Activated B cell treated with CpG ODN at 0.5 μM for 24 hours (primary cell): Measurements from ENCODE around the gene SIAE. TPM values are rescaled to one million over a fixed set of nuclear protein-coding genes. Genes with fewer than 3 reads are reported as not detected.

Source experiments
- ATAC-seq: fragments of 200-7000 bp; cut with Tn5 transposase; one replicate; pipeline ENCODE4 v1.10.0; 2021; ENCODE audit warnings: low read depth, mild to moderate bottlenecking, moderate library complexity
- CTCF ChIA-PET: fragments of 350-600 bp; sonication (Branson Sonifier 250); formaldehyde crosslinking; loops from one replicate; lab custom pipeline; 2021; ENCODE audit warnings: antibody characterized with exemption; lab: Charles Lee
- POLR2A ChIA-PET: fragments of 350-600 bp; sonication (Branson Sonifier 250); formaldehyde crosslinking; loops from one replicate; lab custom pipeline; 2021; ENCODE audit warnings: antibody characterized with exemption; lab: Charles Lee
- DNase-seq: peaks from one replicate; pipeline ENCODE4 v3.0.0; 2022
- H3K27ac Mint-ChIP-seq: one replicate; pipeline ENCODE4 v1.8.0; 2020; ENCODE audit warnings: mixed read lengths
- H3K27me3 Mint-ChIP-seq: one replicate; pipeline ENCODE4 v1.8.0; 2021; ENCODE audit warnings: mixed read lengths
- H3K36me3 Mint-ChIP-seq: one replicate; pipeline ENCODE4 v1.8.0; 2021; ENCODE audit warnings: low read depth, mixed read lengths
- H3K4me1 Mint-ChIP-seq: one replicate; pipeline ENCODE4 v1.8.0; 2021; ENCODE audit warnings: mixed read lengths
- H3K4me3 Mint-ChIP-seq: one replicate; pipeline ENCODE4 v1.8.0; 2020; ENCODE audit warnings: mild to moderate bottlenecking, mixed read lengths
- H3K9me3 Mint-ChIP-seq: one replicate; pipeline ENCODE4 v1.8.0; 2020; ENCODE audit warnings: mixed read lengths
- intact Hi-C: fragments of 100-400 bp; cut with micrococcal nuclease; formaldehyde crosslinking; loops from one replicate; pipeline ENCODE4 v1.15.1; 2024
- total RNA-seq: library from RNA; stranded (reverse); gene quantifications from 2 replicates; pipeline ENCODE4 v1.2.3, GENCODE V29; 2022
- TF ChIP-seq, protein P1 (sequence below): fragments of 200-600 bp; IDR thresholded peaks from one replicate; pipeline ENCODE4 v1.8.0; 2022; ENCODE audit warnings: antibody characterized with exemption, mild to moderate bottlenecking

SIAE gene
- total RNA-seq, 1 donor from 2014 or later: 3.4 TPM

- TF ChIP-seq, protein P1, sequence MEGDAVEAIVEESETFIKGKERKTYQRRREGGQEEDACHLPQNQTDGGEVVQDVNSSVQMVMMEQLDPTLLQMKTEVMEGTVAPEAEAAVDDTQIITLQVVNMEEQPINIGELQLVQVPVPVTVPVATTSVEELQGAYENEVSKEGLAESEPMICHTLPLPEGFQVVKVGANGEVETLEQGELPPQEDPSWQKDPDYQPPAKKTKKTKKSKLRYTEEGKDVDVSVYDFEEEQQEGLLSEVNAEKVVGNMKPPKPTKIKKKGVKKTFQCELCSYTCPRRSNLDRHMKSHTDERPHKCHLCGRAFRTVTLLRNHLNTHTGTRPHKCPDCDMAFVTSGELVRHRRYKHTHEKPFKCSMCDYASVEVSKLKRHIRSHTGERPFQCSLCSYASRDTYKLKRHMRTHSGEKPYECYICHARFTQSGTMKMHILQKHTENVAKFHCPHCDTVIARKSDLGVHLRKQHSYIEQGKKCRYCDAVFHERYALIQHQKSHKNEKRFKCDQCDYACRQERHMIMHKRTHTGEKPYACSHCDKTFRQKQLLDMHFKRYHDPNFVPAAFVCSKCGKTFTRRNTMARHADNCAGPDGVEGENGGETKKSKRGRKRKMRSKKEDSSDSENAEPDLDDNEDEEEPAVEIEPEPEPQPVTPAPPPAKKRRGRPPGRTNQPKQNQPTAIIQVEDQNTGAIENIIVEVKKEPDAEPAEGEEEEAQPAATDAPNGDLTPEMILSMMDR: no peak
- DNase-seq (no peak), ATAC-seq (no peak)
- no peaks in the 10 kb centered on the region for H3K4me1 Mint-ChIP-seq
- ChIA-PET CTCF (interaction anchor here (1.1 kb wide), 1 partner anchor 159 kb away, joined by 4 read pairs; no protein-coding TSS in a partner anchor), POLR2A (no interaction called here)
- H3K9me3 Mint-ChIP-seq: no peaks in the 10 kb centered on the region
- intact Hi-C loops: no loop called here
- H3K4me3 Mint-ChIP-seq: no peak overlapping the region
- no peaks in the 10 kb centered on the region for H3K27me3 Mint-ChIP-seq
- H3K27ac Mint-ChIP-seq: no peak overlapping the region
- peaks cover 41% of the 10 kb centered on the region for H3K36me3 Mint-ChIP-seq
Measured at GRCh38 chr11:124638500-124638899, 35.0 kb downstream of the SIAE start.

GRCh38 chr11:124635932-124636331, 37.6 kb downstream of the SIAE start:
- intact Hi-C loops: no loop called here
- Mint-ChIP-seq H3K4me3 (no peak overlapping the region), H3K27ac (no peak overlapping the region), H3K4me1 (no peaks in the 10 kb centered on the region), H3K27me3 (no peaks in the 10 kb centered on the region), H3K9me3 (no peaks in the 10 kb centered on the region), H3K36me3 (peaks cover 67% of the 10 kb centered on the region)
- POLR2A ChIA-PET: no interaction called here
- CTCF ChIA-PET: interaction anchor here (0.9 kb wide), 1 partner anchor 36 kb away, joined by 3 read pairs; no protein-coding TSS in a partner anchor
- ATAC-seq: no peak
- no peak for DNase-seq
- TF ChIP-seq, protein P1: no peak

- ChIA-PET CTCF (no interaction called here), POLR2A (no interaction called here)
- no peak overlapping the region for H3K4me3 Mint-ChIP-seq
- no peaks in the 10 kb centered on the region for H3K9me3 Mint-ChIP-seq
- H3K27ac Mint-ChIP-seq: no peak overlapping the region
- H3K4me1 Mint-ChIP-seq: no peaks in the 10 kb centered on the region
- no peak for DNase-seq
- peaks cover 83% of the 10 kb centered on the region for H3K36me3 Mint-ChIP-seq
- H3K27me3 Mint-ChIP-seq: no peaks in the 10 kb centered on the region
- ATAC-seq: no peak
- TF ChIP-seq, protein P1: no peak
- intact Hi-C loops: no loop called here
Measured at GRCh38 chr11:124633355-124633754, 40.2 kb downstream of the SIAE start.

DNA sequence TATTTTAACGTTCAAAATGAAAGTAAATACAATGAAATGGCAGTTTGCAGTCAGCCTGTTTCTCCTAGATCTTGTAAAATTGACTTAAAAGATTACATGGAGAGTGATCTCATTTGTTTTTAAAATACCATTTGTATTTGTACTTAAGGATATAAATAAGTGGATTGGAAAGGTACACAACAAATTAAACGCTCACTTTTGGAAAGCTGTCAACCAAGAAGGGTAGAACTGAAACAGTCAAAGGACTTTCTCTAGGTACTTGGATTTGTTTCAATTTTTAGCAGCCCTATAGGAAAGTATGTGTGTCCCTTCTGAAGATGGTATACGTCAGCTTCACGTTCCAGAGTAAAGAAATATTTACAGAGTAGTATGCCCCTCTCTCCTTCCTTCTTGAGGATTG, 43.6 kb downstream of the SIAE start:
- Mint-ChIP-seq H3K36me3 (peaks cover 84% of the 10 kb centered on the region), H3K4me3 (no peak overlapping the region), H3K9me3 (no peaks in the 10 kb centered on the region), H3K4me1 (peaks cover 7% of the 10 kb centered on the region), H3K27ac (no peak overlapping the region), H3K27me3 (no peaks in the 10 kb centered on the region)
- intact Hi-C loops: loop anchor here (10.0 kb wide), 2 partner anchors 445 to 895 kb away; no protein-coding TSS in a partner anchor
- no peak for ATAC-seq
- DNase-seq: no peak
- POLR2A ChIA-PET: no interaction called here
- CTCF ChIA-PET: no interaction called here
- TF ChIP-seq, protein P1: no peak

GRCh38 chr11:124627546-124627945, 46.0 kb downstream of the SIAE start:
- Mint-ChIP-seq H3K4me3 (no peak overlapping the region), H3K27ac (no peak overlapping the region), H3K4me1 (peaks cover 21% of the 10 kb centered on the region), H3K36me3 (peaks cover 76% of the 10 kb centered on the region), H3K9me3 (no peaks in the 10 kb centered on the region), H3K27me3 (no peaks in the 10 kb centered on the region)
- CTCF ChIA-PET: no interaction called here
- ATAC-seq: no peak
- no peak for DNase-seq
- POLR2A ChIA-PET: no interaction called here
- TF ChIP-seq, protein P1: no peak
- intact Hi-C loops: loop anchor here (10.0 kb wide), 2 partner anchors 447 to 893 kb away; no protein-coding TSS in a partner anchor
